ENCODE data around the gene SUPT20H. TPM values are rescaled to one million over a fixed set of nuclear protein-coding genes. Genes with fewer than 3 reads are reported as not detected.
"Not testable (repeated sequence)": the region's sequence is repeated elsewhere in the genome, so short reads cannot be mapped to it uniquely, and the experiment has no call there.

Gene SUPT20H
- total RNA-seq, 2 donors from 2014 or later = 43.3 to 51.4 TPM

DNA sequence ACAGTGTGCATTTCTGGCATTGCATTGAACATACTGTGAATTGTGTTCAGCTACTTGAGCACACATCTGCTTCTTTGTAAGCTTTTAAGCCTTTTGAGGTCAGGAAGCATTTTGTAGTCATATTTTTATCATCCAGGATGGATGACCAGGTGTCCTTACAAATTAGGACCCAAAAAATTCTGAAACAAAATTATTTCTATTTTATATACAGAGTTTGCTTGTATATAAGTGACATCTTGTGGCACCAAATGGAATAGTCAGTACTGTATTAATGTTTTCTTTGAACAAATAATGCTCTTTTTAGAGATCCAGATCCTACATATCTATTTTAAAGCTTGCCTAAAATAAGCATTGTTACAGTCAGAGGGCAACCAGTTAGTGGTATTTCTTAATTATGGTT lies 9.5 kb upstream of the SUPT20H start:
- intact Hi-C loops (cut with DNase I) = no loop called here
- ATAC-seq = no peak
- H3K4me1 ChIP-seq = no peaks in the 10 kb centered on the region

DNA sequence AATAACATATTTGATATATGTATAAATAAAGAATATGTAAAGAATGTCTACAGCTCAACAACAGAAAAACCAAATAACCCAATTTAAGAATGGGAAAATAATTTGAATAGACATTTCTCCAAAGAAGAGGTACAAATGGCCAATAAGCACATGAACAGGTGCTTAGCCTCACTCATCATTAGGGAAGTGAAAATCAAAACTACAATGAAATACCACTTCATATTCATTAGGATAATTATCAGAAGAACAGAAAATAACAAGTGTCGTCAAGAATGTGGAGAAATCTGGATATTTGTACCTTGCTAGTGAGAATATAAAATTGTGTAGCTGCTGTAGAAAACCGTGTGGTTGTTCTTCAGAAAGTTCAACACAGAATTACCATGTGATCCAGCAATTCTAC lies 8.4 kb upstream of the SUPT20H start:
- ATAC-seq (no peak), DNase-seq (no peak)
- Histone ChIP-seq H3K4me1 (no peaks in the 10 kb centered on the region), H3K27ac (no peak overlapping the region), H3K36me3 (replicated peaks in 1 of 2; ENCODE audit: insufficient read depth in 1 of 2, low read depth in 2 of 2) (no peaks in the 10 kb centered on the region), H3K27me3 (no peaks in the 10 kb centered on the region), H3K4me3 (no peak overlapping the region), H3K9me3 (no peaks in the 10 kb centered on the region)
- no peak for TF ChIP-seq POLR2A (IDR thresholded peaks at IDR 0.05)
- TF ChIP-seq, protein P1, sequence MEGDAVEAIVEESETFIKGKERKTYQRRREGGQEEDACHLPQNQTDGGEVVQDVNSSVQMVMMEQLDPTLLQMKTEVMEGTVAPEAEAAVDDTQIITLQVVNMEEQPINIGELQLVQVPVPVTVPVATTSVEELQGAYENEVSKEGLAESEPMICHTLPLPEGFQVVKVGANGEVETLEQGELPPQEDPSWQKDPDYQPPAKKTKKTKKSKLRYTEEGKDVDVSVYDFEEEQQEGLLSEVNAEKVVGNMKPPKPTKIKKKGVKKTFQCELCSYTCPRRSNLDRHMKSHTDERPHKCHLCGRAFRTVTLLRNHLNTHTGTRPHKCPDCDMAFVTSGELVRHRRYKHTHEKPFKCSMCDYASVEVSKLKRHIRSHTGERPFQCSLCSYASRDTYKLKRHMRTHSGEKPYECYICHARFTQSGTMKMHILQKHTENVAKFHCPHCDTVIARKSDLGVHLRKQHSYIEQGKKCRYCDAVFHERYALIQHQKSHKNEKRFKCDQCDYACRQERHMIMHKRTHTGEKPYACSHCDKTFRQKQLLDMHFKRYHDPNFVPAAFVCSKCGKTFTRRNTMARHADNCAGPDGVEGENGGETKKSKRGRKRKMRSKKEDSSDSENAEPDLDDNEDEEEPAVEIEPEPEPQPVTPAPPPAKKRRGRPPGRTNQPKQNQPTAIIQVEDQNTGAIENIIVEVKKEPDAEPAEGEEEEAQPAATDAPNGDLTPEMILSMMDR (IDR thresholded peaks at IDR 0.05) = no peak
- 57 to 60% methylated on average over 2 of the region's 2 CpGs for WGBS, 2 donors
- intact Hi-C loops (cut with DNase I) = no loop called here

More for the DNA sequence above, 9.5 kb upstream of the SUPT20H start:
- Histone ChIP-seq H3K9me3 (no peaks in the 10 kb centered on the region), H3K27ac (no peak overlapping the region), H3K36me3 (replicated peaks in 1 of 2; ENCODE audit: insufficient read depth in 1 of 2, low read depth in 2 of 2) (no peaks in the 10 kb centered on the region), H3K4me3 (no peak overlapping the region), H3K27me3 (no peaks in the 10 kb centered on the region)
- TF ChIP-seq, protein P1 (IDR thresholded peaks at IDR 0.05) = peak in 2 of 7 experiments; percentile 14 to 28
- TF ChIP-seq POLR2A (IDR thresholded peaks at IDR 0.05) = no peak
- no peak for DNase-seq

DNA sequence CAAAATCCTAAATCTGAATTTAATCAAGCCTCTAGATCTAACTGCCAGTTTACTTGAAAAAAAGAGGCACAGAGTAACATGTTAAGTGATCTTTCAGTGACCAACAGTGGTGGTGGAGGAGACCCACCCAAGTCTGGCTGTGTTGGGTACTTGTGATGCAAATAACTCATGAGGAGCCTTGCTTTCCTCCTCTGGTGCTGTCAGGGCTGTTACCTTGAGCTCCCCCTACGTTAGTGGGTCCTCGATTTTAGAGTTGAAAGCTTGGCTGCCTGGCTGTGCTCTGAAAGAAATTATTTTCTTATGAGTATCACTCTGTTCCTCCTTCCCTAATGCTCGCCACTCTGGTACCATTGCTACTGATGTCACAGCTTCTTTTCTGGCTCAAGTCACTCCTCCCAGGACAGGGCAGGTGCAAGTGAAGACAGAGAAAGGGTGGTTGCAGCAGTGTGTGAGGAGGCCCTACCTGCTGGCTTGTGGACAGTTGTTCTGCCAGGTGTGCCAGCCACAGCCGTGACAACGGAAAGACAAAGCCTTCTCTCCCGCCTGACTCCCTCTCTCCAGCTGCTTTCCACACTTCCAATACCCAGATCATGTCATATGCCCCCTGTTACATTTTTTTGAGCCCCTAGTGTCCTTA lies 6.5 kb upstream of the SUPT20H start:
- DNase-seq (no peak), ATAC-seq (no peak)
- intact Hi-C loops (cut with DNase I) = no loop called here
- 73 to 81% methylated on average over 6 of the region's 6 CpGs for WGBS, 2 donors
- Histone ChIP-seq H3K9me3 (no peaks in the 10 kb centered on the region), H3K4me3 (no peak overlapping the region), H3K27me3 (no peaks in the 10 kb centered on the region), H3K36me3 (replicated peaks in 1 of 2; ENCODE audit: insufficient read depth in 1 of 2, low read depth in 2 of 2) (no peaks in the 10 kb centered on the region), H3K27ac (no peak overlapping the region), H3K4me1 (no peaks in the 10 kb centered on the region)
- TF ChIP-seq, protein P1 (IDR thresholded peaks at IDR 0.05) = no peak
- no peak for TF ChIP-seq POLR2A (IDR thresholded peaks at IDR 0.05)

DNA sequence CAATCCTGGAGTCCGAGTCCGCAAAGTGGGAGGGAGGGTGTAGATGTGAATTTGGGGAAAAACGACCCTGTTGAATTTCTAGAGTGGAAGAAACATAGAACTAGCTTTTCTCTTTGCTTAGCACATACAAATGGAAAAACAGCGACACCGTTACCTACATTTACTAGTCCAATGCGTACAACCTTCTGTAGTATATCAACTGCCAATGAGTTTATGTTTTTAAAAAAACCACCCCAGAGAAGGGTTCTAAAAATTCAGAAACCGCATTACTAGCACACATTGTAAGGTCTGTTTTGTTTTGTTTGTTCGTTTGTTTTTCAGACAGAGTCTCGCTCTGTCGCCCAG lies 332 bp upstream of the SUPT20H start:
- ATAC-seq (peak; percentile 10), DNase-seq (no peak)
- Histone ChIP-seq H3K27me3 (no peaks in the 10 kb centered on the region), H3K27ac (peak overlapping the region in 3 of 4 donors; percentile 80 to 90 (median 85)), H3K4me1 (peaks cover 17% of the 10 kb centered on the region), H3K4me3 (peak overlapping the region in 1 of 2 donors; percentile 43), H3K36me3 (replicated peaks in 1 of 2; ENCODE audit: insufficient read depth in 1 of 2, low read depth in 2 of 2) (no peaks in the 10 kb centered on the region), H3K9me3 (no peaks in the 10 kb centered on the region)
- 12% methylated on average over 10 of the region's 10 CpGs for WGBS, 2 donors
- TF ChIP-seq, protein P1 (IDR thresholded peaks at IDR 0.05) = no peak
- no peak for TF ChIP-seq POLR2A (IDR thresholded peaks at IDR 0.05)
- intact Hi-C loops (cut with DNase I) = no loop called here

DNA sequence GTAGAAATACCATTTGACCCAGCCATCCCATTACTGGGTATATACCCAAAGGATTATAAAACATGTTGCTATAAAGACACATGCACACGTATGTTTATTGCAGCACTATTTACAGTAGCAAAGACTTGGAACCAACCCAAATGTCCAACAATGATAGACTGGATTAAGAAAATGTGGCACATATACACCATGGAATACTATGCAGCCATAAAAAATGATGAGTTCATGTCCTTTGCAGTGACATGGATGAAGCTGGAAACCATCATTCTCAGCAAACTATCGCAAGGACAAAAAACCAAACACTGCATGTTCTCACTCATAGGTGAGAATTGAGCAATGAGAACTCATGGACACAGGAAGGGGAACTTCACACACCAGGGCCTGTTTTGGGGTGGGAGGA lies 3.3 kb downstream of the SUPT20H start:
- 84 to 88% methylated on average over 2 of the region's 2 CpGs for WGBS, 2 donors
- H3K27me3 ChIP-seq; DNase-seq; H3K36me3 ChIP-seq (replicated peaks in 1 of 2; ENCODE audit: insufficient read depth in 1 of 2, low read depth in 2 of 2); H3K9me3 ChIP-seq; H3K27ac ChIP-seq; H3K4me3 ChIP-seq; intact Hi-C loops (cut with DNase I); ATAC-seq: not testable (repeated sequence)
- H3K4me1 ChIP-seq = peaks cover 17% of the 10 kb centered on the region

DNA sequence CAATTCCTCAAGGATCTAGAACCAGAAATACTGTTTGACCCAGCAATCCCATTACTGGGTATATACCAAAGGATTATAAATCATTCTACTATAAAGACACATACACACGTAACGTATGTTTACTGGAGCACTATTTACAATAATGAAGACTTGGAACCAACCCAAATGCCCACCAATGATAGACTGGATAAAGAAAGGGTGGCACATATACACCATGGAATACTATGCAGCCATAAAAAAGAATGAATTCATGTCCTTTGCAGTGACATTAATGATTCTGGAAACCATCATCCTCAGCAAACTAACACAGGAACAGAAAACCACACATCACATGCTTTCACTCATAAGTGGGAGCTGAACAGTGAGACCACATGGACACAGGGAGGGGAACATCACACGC lies 6.4 kb downstream of the SUPT20H start:
- 92 to 98% methylated on average over 3 of the region's 3 CpGs for WGBS, 2 donors
- ATAC-seq = not testable (repeated sequence)

More for the DNA sequence above, 6.4 kb downstream of the SUPT20H start:
- H3K27me3 ChIP-seq; H3K9me3 ChIP-seq; H3K4me1 ChIP-seq; H3K4me3 ChIP-seq; H3K36me3 ChIP-seq (replicated peaks in 1 of 2; ENCODE audit: insufficient read depth in 1 of 2, low read depth in 2 of 2); intact Hi-C loops (cut with DNase I); H3K27ac ChIP-seq; DNase-seq: not testable (repeated sequence)

All from body of pancreas (tissue), 4 donors.